H9 (cell line): ENCODE data around the gene RASSF7. TPM values are rescaled to one million over a fixed set of nuclear protein-coding genes. Genes with fewer than 3 reads are reported as not detected.

Experiments
- DNase-seq: peaks from one replicate; pipeline ENCODE4 v3.0.0-alpha.2; 2017
- H2AFZ ChIP-seq: one replicate; pipeline ENCODE4 v1.6.1; 2013; ENCODE audit warnings: mild to moderate bottlenecking, low read length, control low read depth, moderate library complexity
- H2AK5ac ChIP-seq: 2 replicates; pipeline ENCODE4 v1.6.1; 2013; ENCODE audit warnings: low read length, control low read depth, mixed read lengths; ENCODE audit not compliant: insufficient read length
- H2BK120ac ChIP-seq: one replicate; pipeline ENCODE4 v1.6.1; 2013; ENCODE audit warnings: low read depth, mild to moderate bottlenecking, low read length, control low read depth, inconsistent platforms; ENCODE audit not compliant: poor library complexity, severe bottlenecking
- H2BK12ac ChIP-seq: 2 replicates; pipeline ENCODE4 v1.6.1; 2013; ENCODE audit warnings: low read length, control low read depth, mixed read lengths, low read depth; ENCODE audit not compliant: insufficient read length
- H2BK15ac ChIP-seq: 2 replicates; pipeline ENCODE4 v1.6.1; 2013; ENCODE audit warnings: low read depth, low read length, control low read depth
- H2BK20ac ChIP-seq: one replicate; pipeline ENCODE4 v1.6.1; 2013; ENCODE audit warnings: low read depth, mild to moderate bottlenecking, low read length, control low read depth, inconsistent platforms; ENCODE audit not compliant: poor library complexity, severe bottlenecking
- H2BK5ac ChIP-seq: 2 replicates; pipeline ENCODE4 v1.6.1; 2013; ENCODE audit warnings: low read length, control low read depth, mixed read lengths; ENCODE audit not compliant: insufficient read length
- H3K14ac ChIP-seq: 2 replicates; pipeline ENCODE4 v1.6.1; 2013; ENCODE audit warnings: low read length, control low read depth; ENCODE audit not compliant: insufficient read depth
- H3K18ac ChIP-seq: 2 replicates; pipeline ENCODE4 v1.6.1; 2013; ENCODE audit warnings: low read depth, mild to moderate bottlenecking, mixed read lengths, low read length, control low read depth; ENCODE audit not compliant: insufficient read length
- H3K23ac ChIP-seq: 2 replicates; pipeline ENCODE4 v1.6.1; 2013; ENCODE audit warnings: low read length, control low read depth, mixed read lengths, low read depth; ENCODE audit not compliant: insufficient read length
- H3K23me2 ChIP-seq: 2 replicates; pipeline ENCODE4 v1.6.1; 2013; ENCODE audit warnings: low read depth, mild to moderate bottlenecking, mixed read lengths, low read length, control low read depth; ENCODE audit not compliant: insufficient read length, poor library complexity, severe bottlenecking
- H3K27ac ChIP-seq: 2 replicates; pipeline ENCODE4 v1.5.1; 2013; ENCODE audit warnings: low read length, control low read depth, mixed read lengths, low read depth; ENCODE audit not compliant: insufficient read length
- H3K27me3 ChIP-seq: 2 replicates; pipeline ENCODE4 v1.6.1; 2013; ENCODE audit warnings: low read length, control low read depth, inconsistent platforms; ENCODE audit not compliant: insufficient read depth
- H3K4ac ChIP-seq: 2 replicates; pipeline ENCODE4 v1.6.1; 2013; ENCODE audit warnings: low read depth, mild to moderate bottlenecking, control low read depth, inconsistent platforms, low read length, moderate library complexity
- H3K4me1 ChIP-seq: 2 replicates; pipeline ENCODE4 v1.6.1; 2013; ENCODE audit warnings: low read length, control low read depth, inconsistent platforms; ENCODE audit not compliant: insufficient read depth
- H3K4me2 ChIP-seq: 2 replicates; pipeline ENCODE4 v1.6.1; 2013; ENCODE audit warnings: low read length, control low read depth, mixed read lengths; ENCODE audit not compliant: insufficient read length, insufficient read depth
- H3K56ac ChIP-seq: 2 replicates; pipeline ENCODE4 v1.6.1; 2013; ENCODE audit warnings: low read depth, mild to moderate bottlenecking, mixed read lengths, low read length, control low read depth; ENCODE audit not compliant: insufficient read length
- H3K79me1 ChIP-seq: 2 replicates; pipeline ENCODE4 v1.6.1; 2013; ENCODE audit warnings: low read depth, mild to moderate bottlenecking, moderate library complexity, low read length, control low read depth, inconsistent platforms; ENCODE audit not compliant: insufficient read depth, poor library complexity, severe bottlenecking
- H3K79me2 ChIP-seq: 2 replicates; pipeline ENCODE4 v1.6.1; 2013; ENCODE audit warnings: low read length, control low read depth, inconsistent platforms; ENCODE audit not compliant: insufficient read depth
- H3K9ac ChIP-seq: 2 replicates; pipeline ENCODE4 v1.6.1; 2013; ENCODE audit warnings: low read length, control low read depth, mixed read lengths; ENCODE audit not compliant: insufficient read length; ENCODE audit errors: extremely low read depth
- H3K9me3 ChIP-seq: one replicate; pipeline ENCODE4 v1.6.1; 2013; ENCODE audit warnings: low read depth, low read length, inconsistent platforms; ENCODE audit not compliant: control insufficient read depth
- H3T11ph ChIP-seq: one replicate; pipeline ENCODE4 v1.6.1; 2013; ENCODE audit warnings: mild to moderate bottlenecking, low read length, control low read depth, inconsistent platforms
- H4K20me1 ChIP-seq: one replicate; pipeline ENCODE4 v1.6.1; 2013; ENCODE audit not compliant: control insufficient read depth, insufficient read length, insufficient read depth
- H4K5ac ChIP-seq: 2 replicates; pipeline ENCODE4 v1.6.1; 2013; ENCODE audit warnings: low read depth, mild to moderate bottlenecking, mixed read lengths, low read length, control low read depth; ENCODE audit not compliant: insufficient read length
- H4K8ac ChIP-seq: replicated peaks from 2 replicates; pipeline ENCODE4 v1.6.1; 2013; ENCODE audit warnings: low read length, control low read depth, mixed read lengths, low read depth; ENCODE audit not compliant: insufficient read length
- H4K91ac ChIP-seq: 2 replicates; pipeline ENCODE4 v1.6.1; 2013; ENCODE audit warnings: low read depth, mild to moderate bottlenecking, moderate library complexity, mixed read lengths, low read length, control low read depth; ENCODE audit not compliant: insufficient read length
- H3K27ac Mint-ChIP-seq, 3 experiments: 2 replicates in 2 of 3; 3 replicates in 1 of 3; pipeline ENCODE4 v1.8.0; 2020 to 2021; ENCODE audit warnings: mixed read lengths in 3 of 3, mild to moderate bottlenecking in 1 of 3, moderate library complexity in 1 of 3
- H3K27me3 Mint-ChIP-seq: 2 replicates; pipeline ENCODE4 v1.8.0; 2021; ENCODE audit warnings: low read depth, mild to moderate bottlenecking, moderate library complexity, mixed read lengths
- H3K36me3 Mint-ChIP-seq, 3 experiments: 2 replicates in 2 of 3; 3 replicates in 1 of 3; pipeline ENCODE4 v1.8.0; 2020 to 2021; ENCODE audit warnings: low read depth in 3 of 3, mixed read lengths in 3 of 3; ENCODE audit not compliant: insufficient read depth in 1 of 3
- H3K4me1 Mint-ChIP-seq, 2 experiments: 2 replicates each; pipeline ENCODE4 v1.8.0; 2020; ENCODE audit warnings: mixed read lengths in 2 of 2
- H3K4me3 Mint-ChIP-seq, 2 experiments: 2 replicates in 1 of 2; 3 replicates in 1 of 2; pipeline ENCODE4 v1.8.0; 2020 to 2021; ENCODE audit warnings: mild to moderate bottlenecking in 2 of 2, mixed read lengths in 2 of 2, moderate library complexity in 1 of 2
- H3K9me3 Mint-ChIP-seq, 2 experiments: 2 replicates in 1 of 2; 3 replicates in 1 of 2; pipeline ENCODE4 v1.8.0; 2020; ENCODE audit warnings: mild to moderate bottlenecking in 2 of 2, mixed read lengths in 2 of 2, moderate library complexity in 1 of 2
- CTCF ChIP-seq: fragments of 200-600 bp; sonication (generic); conservative IDR thresholded peaks from 3 replicates; pipeline ENCODE4 v1.8.0; 2021; ENCODE audit warnings: antibody characterized with exemption, mild to moderate bottlenecking
- WGBS: extraction: QIAGEN DNeasy Blood & Tissue Kit; methylation state at CpG from one replicate; pipeline ENCODE4 v1.1.7; 2013; ENCODE audit warnings: missing lambda C conversion rate, low lambda C conversion rate, mixed read lengths; ENCODE audit not compliant: insufficient read length; ENCODE audit errors: extremely low coverage; 5-methylcytosine and 5-hydroxymethylcytosine counted together
- total RNA-seq: library from RNA; stranded (reverse); gene quantifications from 2 replicates; pipeline ENCODE4 v1.2.1, GENCODE V29; 2021

The RASSF7 gene
- total RNA-seq, 1 experiment from 2014 or later, result 26.3 TPM

GRCh38 chr11:581752-582151 is 21.0 kb downstream of the RASSF7 start:
- WGBS, result no CpG with 5 or more reads among the region's 17 CpGs
- Histone ChIP-seq H3K27ac (no peak overlapping the region), H2AFZ (no peak overlapping the region), H3K56ac (no peak overlapping the region), H3K27me3 (no peaks in the 10 kb centered on the region), H3K14ac (no peak overlapping the region), H4K5ac (no peak overlapping the region), H4K8ac (no peak overlapping the region), H3K4me2 (no peak overlapping the region), H3K4me1 (no peaks in the 10 kb centered on the region), H4K91ac (no peak overlapping the region), H3K9ac (no peak overlapping the region), H2BK15ac (no peak overlapping the region), H3K4ac (no peak overlapping the region), H2BK12ac (no peak overlapping the region), H3K79me2 (peaks cover 42% of the 10 kb centered on the region; the same call in 1 of the 2 replicates), H4K20me1 (peaks cover 3% of the 10 kb centered on the region), H3K9me3 (no peaks in the 10 kb centered on the region), H3T11ph (no peak overlapping the region), H2AK5ac (no peak overlapping the region), H2BK20ac (no peak overlapping the region), H2BK5ac (no peak overlapping the region), H2BK120ac (no peak overlapping the region), H3K79me1 (peaks cover 14% of the 10 kb centered on the region), H3K23me2 (peaks cover 7% of the 10 kb centered on the region), H3K23ac (no peak overlapping the region), H3K18ac (no peak overlapping the region)
- TF ChIP-seq CTCF, result no peak
- Mint-ChIP-seq H3K27me3 (no peaks in the 10 kb centered on the region), H3K4me1 (peaks cover 11 to 15% of the 10 kb centered on the region in 2 experiments; a peak in 3 of 4 replicates), H3K36me3 (peaks cover 16 to 47% (median 41%) of the 10 kb centered on the region in 3 experiments; a peak in 6 of 7 replicates), H3K9me3 (no peaks in the 10 kb centered on the region), H3K27ac (no peak overlapping the region), H3K4me3 (no peak overlapping the region)
- DNase-seq, result no peak
